Measurements from ENCODE around the gene GPR50.

The GPR50 gene

GRCh38 chrX:151177141-151178027 lies 1.0 kb downstream of the GPR50 start:
- Histone ChIP-seq H3K36me3 (ENCODE audit: control insufficient read depth, insufficient read depth, low read length) (no peaks in the 10 kb centered on the region), H3K27me3 (ENCODE audit: control insufficient read depth, insufficient read depth, low read length) (peaks cover 2% of the 10 kb centered on the region), H3K9ac (ENCODE audit: low read length) (no peak overlapping the region), H3K4me3 (ENCODE audit: low read length) (no peak overlapping the region), H3K4me1 (ENCODE audit: control insufficient read depth, insufficient read depth, low read length) (no peaks in the 10 kb centered on the region), H3K27ac (ENCODE audit: low read depth, low read length) (no peak overlapping the region)

DNA sequence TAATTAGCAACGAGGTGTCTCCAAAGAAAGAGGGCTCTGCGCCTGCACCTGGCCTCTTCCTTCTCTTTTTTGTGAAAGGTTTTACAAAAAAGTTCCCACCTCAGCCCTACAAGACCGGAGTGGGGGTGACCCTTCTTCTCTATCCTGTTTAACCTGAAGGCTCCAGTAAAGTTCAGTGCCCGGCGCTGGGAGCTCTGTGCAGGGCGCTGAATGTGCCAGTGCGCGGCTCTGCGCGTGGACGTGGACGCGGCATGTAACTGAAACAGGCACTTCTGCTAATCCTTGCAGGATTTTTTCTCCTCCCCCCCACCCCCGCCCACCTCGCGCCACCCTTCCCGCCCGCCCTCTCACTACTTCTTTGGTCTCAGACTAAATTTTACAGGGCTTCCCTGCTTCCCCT lies 2.4 kb downstream of the GPR50 start:
- Histone ChIP-seq H3K36me3 (ENCODE audit: control insufficient read depth, insufficient read depth, low read length) (no peaks in the 10 kb centered on the region), H3K9ac (ENCODE audit: low read length) (no peak overlapping the region), H3K27ac (ENCODE audit: low read depth, low read length) (no peak overlapping the region), H3K27me3 (ENCODE audit: control insufficient read depth, insufficient read depth, low read length) (peaks cover 7% of the 10 kb centered on the region), H3K4me1 (ENCODE audit: control insufficient read depth, insufficient read depth, low read length) (no peaks in the 10 kb centered on the region), H3K4me3 (ENCODE audit: low read length) (no peak overlapping the region)

GRCh38 chrX:151180400-151180799 lies 4.0 kb downstream of the GPR50 start:
- Histone ChIP-seq H3K27ac (ENCODE audit: low read depth, low read length) (no peak overlapping the region), H3K36me3 (ENCODE audit: control insufficient read depth, insufficient read depth, low read length) (no peaks in the 10 kb centered on the region), H3K27me3 (ENCODE audit: control insufficient read depth, insufficient read depth, low read length) (peaks cover 7% of the 10 kb centered on the region), H3K4me1 (ENCODE audit: control insufficient read depth, insufficient read depth, low read length) (no peaks in the 10 kb centered on the region), H3K9ac (ENCODE audit: low read length) (no peak overlapping the region), H3K4me3 (ENCODE audit: low read length) (no peak overlapping the region)

DNA sequence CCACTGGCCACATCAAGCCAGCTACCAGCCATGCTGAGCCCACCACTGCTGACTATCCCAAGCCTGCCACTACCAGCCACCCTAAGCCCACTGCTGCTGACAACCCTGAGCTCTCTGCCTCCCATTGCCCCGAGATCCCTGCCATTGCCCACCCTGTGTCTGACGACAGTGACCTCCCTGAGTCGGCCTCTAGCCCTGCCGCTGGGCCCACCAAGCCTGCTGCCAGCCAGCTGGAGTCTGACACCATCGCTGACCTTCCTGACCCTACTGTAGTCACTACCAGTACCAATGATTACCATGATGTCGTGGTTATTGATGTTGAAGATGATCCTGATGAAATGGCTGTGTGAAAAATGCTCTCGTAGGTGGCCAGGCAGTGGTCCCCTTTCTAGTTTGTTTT lies 4.7 kb downstream of the GPR50 start:
- Histone ChIP-seq H3K4me1 (ENCODE audit: control insufficient read depth, insufficient read depth, low read length) (no peaks in the 10 kb centered on the region), H3K27me3 (ENCODE audit: control insufficient read depth, insufficient read depth, low read length) (peaks cover 7% of the 10 kb centered on the region), H3K36me3 (ENCODE audit: control insufficient read depth, insufficient read depth, low read length) (no peaks in the 10 kb centered on the region), H3K9ac (ENCODE audit: low read length) (no peak overlapping the region), H3K27ac (ENCODE audit: low read depth, low read length) (no peak overlapping the region), H3K4me3 (ENCODE audit: low read length) (no peak overlapping the region)

GRCh38 chrX:151183233-151183753 lies 6.9 kb downstream of the GPR50 start:
- H3K36me3 ChIP-seq (ENCODE audit: control insufficient read depth, insufficient read depth, low read length), result no peaks in the 10 kb centered on the region
- H3K27me3 ChIP-seq (ENCODE audit: control insufficient read depth, insufficient read depth, low read length), result peaks cover 5% of the 10 kb centered on the region
- H3K4me1 ChIP-seq (ENCODE audit: control insufficient read depth, insufficient read depth, low read length), result no peaks in the 10 kb centered on the region
- no peak overlapping the region for H3K9ac ChIP-seq (ENCODE audit: low read length)
- H3K4me3 ChIP-seq (ENCODE audit: low read length), result no peak overlapping the region
- no peak overlapping the region for H3K27ac ChIP-seq (ENCODE audit: low read depth, low read length)

DNA sequence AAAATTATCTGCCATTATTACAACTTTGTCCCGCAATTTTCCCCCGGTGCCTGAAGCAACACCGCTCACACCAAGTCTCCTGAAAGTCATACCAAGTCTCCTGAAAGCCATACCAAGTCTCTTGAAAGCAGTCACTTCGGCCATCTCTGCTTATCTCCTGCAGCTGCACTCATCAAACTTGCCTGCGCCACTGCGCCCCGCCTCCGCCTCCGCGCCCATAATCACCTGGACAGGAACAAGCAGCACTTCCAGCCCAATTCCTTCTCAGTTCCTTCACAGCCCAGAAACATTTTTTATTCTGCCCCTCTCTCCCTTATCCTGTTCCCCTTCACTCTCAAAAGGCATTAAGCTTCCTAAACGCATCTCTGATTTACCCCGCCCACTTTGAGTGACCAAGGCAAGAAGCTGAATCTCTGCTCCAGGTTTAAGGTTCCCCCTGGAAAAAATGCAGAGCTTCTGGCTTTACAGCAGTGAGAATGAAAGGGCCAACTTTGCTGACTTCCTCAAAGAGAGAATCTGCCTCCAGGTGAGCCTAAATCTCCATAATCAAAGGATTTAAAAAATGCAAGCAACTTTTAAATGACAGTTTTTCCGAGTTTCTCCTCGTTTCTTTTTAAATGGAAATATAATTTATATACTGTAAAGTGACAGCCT lies 7.7 kb downstream of the GPR50 start:
- Histone ChIP-seq H3K27me3 (ENCODE audit: control insufficient read depth, insufficient read depth, low read length) (peaks cover 5% of the 10 kb centered on the region), H3K4me1 (ENCODE audit: control insufficient read depth, insufficient read depth, low read length) (no peaks in the 10 kb centered on the region), H3K27ac (ENCODE audit: low read depth, low read length) (no peak overlapping the region), H3K4me3 (ENCODE audit: low read length) (no peak overlapping the region), H3K36me3 (ENCODE audit: control insufficient read depth, insufficient read depth, low read length) (no peaks in the 10 kb centered on the region), H3K9ac (ENCODE audit: low read length) (no peak overlapping the region)

DNA sequence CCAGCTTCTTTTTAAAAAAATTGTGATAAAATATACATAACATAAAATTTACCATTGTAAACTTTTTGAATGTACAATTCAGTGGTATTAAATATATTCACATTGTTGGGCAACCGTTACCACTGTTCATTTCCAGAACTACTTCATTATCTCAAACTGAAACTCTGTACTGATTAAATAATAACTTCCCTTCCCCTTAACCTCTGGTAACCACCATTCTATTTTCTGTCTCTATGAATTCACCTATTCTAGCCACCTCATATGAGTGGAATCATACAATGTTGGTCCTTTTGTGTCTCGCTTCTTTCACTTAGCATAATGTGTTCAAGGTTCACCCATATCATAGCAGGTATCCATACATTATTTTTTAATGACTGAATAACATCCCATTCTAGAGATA lies 8.3 kb downstream of the GPR50 start:
- no peak overlapping the region for H3K4me3 ChIP-seq (ENCODE audit: low read length)
- no peaks in the 10 kb centered on the region for H3K36me3 ChIP-seq (ENCODE audit: control insufficient read depth, insufficient read depth, low read length)
- no peaks in the 10 kb centered on the region for H3K4me1 ChIP-seq (ENCODE audit: control insufficient read depth, insufficient read depth, low read length)
- no peak overlapping the region for H3K27ac ChIP-seq (ENCODE audit: low read depth, low read length)
- H3K9ac ChIP-seq (ENCODE audit: low read length), result no peak overlapping the region
- peaks cover 5% of the 10 kb centered on the region for H3K27me3 ChIP-seq (ENCODE audit: control insufficient read depth, insufficient read depth, low read length)

- Histone ChIP-seq H3K27me3 (ENCODE audit: control insufficient read depth, insufficient read depth, low read length) (no peaks in the 10 kb centered on the region), H3K36me3 (ENCODE audit: control insufficient read depth, insufficient read depth, low read length) (no peaks in the 10 kb centered on the region), H3K4me1 (ENCODE audit: control insufficient read depth, insufficient read depth, low read length) (no peaks in the 10 kb centered on the region), H3K4me3 (ENCODE audit: low read length) (no peak overlapping the region), H3K9ac (ENCODE audit: low read length) (no peak overlapping the region), H3K27ac (ENCODE audit: low read depth, low read length) (no peak overlapping the region)
Observed at GRCh38 chrX:151206871-151207270, 30.5 kb downstream of the GPR50 start.

- no peak overlapping the region for H3K27ac ChIP-seq (ENCODE audit: low read depth, low read length)
- H3K27me3 ChIP-seq (ENCODE audit: control insufficient read depth, insufficient read depth, low read length), result peaks cover 3% of the 10 kb centered on the region
- no peak overlapping the region for H3K9ac ChIP-seq (ENCODE audit: low read length)
- no peaks in the 10 kb centered on the region for H3K36me3 ChIP-seq (ENCODE audit: control insufficient read depth, insufficient read depth, low read length)
- no peaks in the 10 kb centered on the region for H3K4me1 ChIP-seq (ENCODE audit: control insufficient read depth, insufficient read depth, low read length)
- H3K4me3 ChIP-seq (ENCODE audit: low read length), result no peak overlapping the region
Observed at GRCh38 chrX:151225843-151226242, 49.5 kb downstream of the GPR50 start.

GRCh38 chrX:151226941-151227340 lies 50.6 kb downstream of the GPR50 start:
- Histone ChIP-seq H3K4me1 (ENCODE audit: control insufficient read depth, insufficient read depth, low read length) (no peaks in the 10 kb centered on the region), H3K27me3 (ENCODE audit: control insufficient read depth, insufficient read depth, low read length) (peaks cover 3% of the 10 kb centered on the region), H3K36me3 (ENCODE audit: control insufficient read depth, insufficient read depth, low read length) (no peaks in the 10 kb centered on the region), H3K9ac (ENCODE audit: low read length) (no peak overlapping the region), H3K27ac (ENCODE audit: low read depth, low read length) (no peak overlapping the region), H3K4me3 (ENCODE audit: low read length) (no peak overlapping the region)

DNA sequence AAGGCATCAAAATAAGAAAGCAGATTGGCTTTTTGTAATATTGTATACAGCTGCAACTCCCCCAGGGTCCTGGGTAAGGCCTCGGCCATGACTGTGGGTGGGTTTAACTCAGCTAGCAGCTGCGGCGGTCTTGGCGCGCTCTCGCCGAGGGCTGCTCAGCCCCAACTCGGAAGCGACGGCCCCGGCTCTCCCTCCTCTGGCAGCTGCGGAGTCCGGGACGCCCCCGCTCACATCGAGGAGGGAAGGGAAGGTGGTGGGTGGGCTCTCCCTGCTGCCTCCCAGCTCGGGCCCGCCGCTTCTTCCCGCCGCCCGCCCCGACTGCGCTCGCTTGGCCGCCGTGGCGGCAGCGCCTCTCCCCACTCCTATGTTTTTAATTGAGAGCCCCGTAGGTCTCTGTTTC lies 51.2 kb downstream of the GPR50 start:
- H3K36me3 ChIP-seq (ENCODE audit: control insufficient read depth, insufficient read depth, low read length), result no peaks in the 10 kb centered on the region
- no peak overlapping the region for H3K9ac ChIP-seq (ENCODE audit: low read length)
- H3K27me3 ChIP-seq (ENCODE audit: control insufficient read depth, insufficient read depth, low read length), result peaks cover 3% of the 10 kb centered on the region
- no peak overlapping the region for H3K4me3 ChIP-seq (ENCODE audit: low read length)
- H3K4me1 ChIP-seq (ENCODE audit: control insufficient read depth, insufficient read depth, low read length), result no peaks in the 10 kb centered on the region
- H3K27ac ChIP-seq (ENCODE audit: low read depth, low read length), result no peak overlapping the region

- Histone ChIP-seq H3K4me3 (ENCODE audit: low read length) (no peak overlapping the region), H3K36me3 (ENCODE audit: control insufficient read depth, insufficient read depth, low read length) (no peaks in the 10 kb centered on the region), H3K27me3 (ENCODE audit: control insufficient read depth, insufficient read depth, low read length) (peaks cover 3% of the 10 kb centered on the region), H3K9ac (ENCODE audit: low read length) (no peak overlapping the region), H3K4me1 (ENCODE audit: control insufficient read depth, insufficient read depth, low read length) (no peaks in the 10 kb centered on the region), H3K27ac (ENCODE audit: low read depth, low read length) (no peak overlapping the region)
Observed at GRCh38 chrX:151228935-151229334, 52.6 kb downstream of the GPR50 start.
